ENCODE data around the gene IQGAP2. TPM values are rescaled to one million over a fixed set of nuclear protein-coding genes. Genes with fewer than 3 reads are reported as not detected.
"Not testable (repeated sequence)": the region's sequence is repeated elsewhere in the genome, so short reads cannot be mapped to it uniquely, and the experiment has no call there.

The IQGAP2 gene
- total RNA-seq, 1 donor from 2014 or later, result 1.4 TPM

GRCh38 chr5:76504901-76505564, 101.9 kb downstream of the IQGAP2 start:
- Mint-ChIP-seq H3K4me1 (ENCODE audit: low read depth, unreplicated experiment) (no peaks in the 10 kb centered on the region), H3K4me3 (ENCODE audit: unreplicated experiment) (no peak overlapping the region), H3K9me3 (ENCODE audit: unreplicated experiment) (peaks cover 2% of the 10 kb centered on the region), H3K27me3 (ENCODE audit: unreplicated experiment) (no peaks in the 10 kb centered on the region), H3K36me3 (ENCODE audit: unreplicated experiment) (no peaks in the 10 kb centered on the region), H3K27ac (ENCODE audit: unreplicated experiment) (no peak overlapping the region)
- no peak for TF ChIP-seq CTCF (IDR thresholded peaks at IDR 0.05; ENCODE audit: partially characterized antibody, unreplicated experiment)
- DNase-seq, result no peak

- no peak for TF ChIP-seq CTCF (IDR thresholded peaks at IDR 0.05; ENCODE audit: partially characterized antibody, unreplicated experiment)
- H3K27me3 Mint-ChIP-seq (ENCODE audit: unreplicated experiment), result no peaks in the 10 kb centered on the region
- H3K36me3 Mint-ChIP-seq (ENCODE audit: unreplicated experiment), result no peaks in the 10 kb centered on the region
- DNase-seq, result no peak
- no peak overlapping the region for H3K27ac Mint-ChIP-seq (ENCODE audit: unreplicated experiment)
- no peaks in the 10 kb centered on the region for H3K4me1 Mint-ChIP-seq (ENCODE audit: low read depth, unreplicated experiment)
- H3K4me3 Mint-ChIP-seq (ENCODE audit: unreplicated experiment), result no peak overlapping the region
- peaks cover 7% of the 10 kb centered on the region for H3K9me3 Mint-ChIP-seq (ENCODE audit: unreplicated experiment)
Observed at GRCh38 chr5:76513476-76513875, 110.4 kb downstream of the IQGAP2 start.

GRCh38 chr5:76514292-76514691, 111.2 kb downstream of the IQGAP2 start:
- H3K27ac Mint-ChIP-seq (ENCODE audit: unreplicated experiment), result no peak overlapping the region
- no peak overlapping the region for H3K4me3 Mint-ChIP-seq (ENCODE audit: unreplicated experiment)
- no peak for DNase-seq
- H3K9me3 Mint-ChIP-seq (ENCODE audit: unreplicated experiment), result peaks cover 7% of the 10 kb centered on the region
- no peak for TF ChIP-seq CTCF (IDR thresholded peaks at IDR 0.05; ENCODE audit: partially characterized antibody, unreplicated experiment)
- H3K27me3 Mint-ChIP-seq (ENCODE audit: unreplicated experiment), result no peaks in the 10 kb centered on the region
- no peaks in the 10 kb centered on the region for H3K36me3 Mint-ChIP-seq (ENCODE audit: unreplicated experiment)
- no peaks in the 10 kb centered on the region for H3K4me1 Mint-ChIP-seq (ENCODE audit: low read depth, unreplicated experiment)

- H3K4me3 Mint-ChIP-seq (ENCODE audit: unreplicated experiment), result no peak overlapping the region
- no peak for TF ChIP-seq CTCF (IDR thresholded peaks at IDR 0.05; ENCODE audit: partially characterized antibody, unreplicated experiment)
- H3K27ac Mint-ChIP-seq (ENCODE audit: unreplicated experiment), result no peak overlapping the region
- no peaks in the 10 kb centered on the region for H3K36me3 Mint-ChIP-seq (ENCODE audit: unreplicated experiment)
- no peak for DNase-seq
- no peaks in the 10 kb centered on the region for H3K4me1 Mint-ChIP-seq (ENCODE audit: low read depth, unreplicated experiment)
- H3K27me3 Mint-ChIP-seq (ENCODE audit: unreplicated experiment), result no peaks in the 10 kb centered on the region
- H3K9me3 Mint-ChIP-seq (ENCODE audit: unreplicated experiment), result peaks cover 7% of the 10 kb centered on the region
Observed at GRCh38 chr5:76514713-76515112, 111.6 kb downstream of the IQGAP2 start.

- Mint-ChIP-seq H3K36me3 (ENCODE audit: unreplicated experiment) (no peaks in the 10 kb centered on the region), H3K4me1 (ENCODE audit: low read depth, unreplicated experiment) (no peaks in the 10 kb centered on the region), H3K4me3 (ENCODE audit: unreplicated experiment) (no peak overlapping the region), H3K27me3 (ENCODE audit: unreplicated experiment) (no peaks in the 10 kb centered on the region), H3K27ac (ENCODE audit: unreplicated experiment) (no peak overlapping the region), H3K9me3 (ENCODE audit: unreplicated experiment) (peaks cover 7% of the 10 kb centered on the region)
- DNase-seq, result no peak
- TF ChIP-seq CTCF (IDR thresholded peaks at IDR 0.05; ENCODE audit: partially characterized antibody, unreplicated experiment), result no peak
Observed at GRCh38 chr5:76517334-76517733, 114.2 kb downstream of the IQGAP2 start.

GRCh38 chr5:76518246-76518645, 115.2 kb downstream of the IQGAP2 start:
- not testable (repeated sequence) for H3K27ac Mint-ChIP-seq (ENCODE audit: unreplicated experiment); H3K27me3 Mint-ChIP-seq (ENCODE audit: unreplicated experiment); H3K4me3 Mint-ChIP-seq (ENCODE audit: unreplicated experiment); DNase-seq; H3K36me3 Mint-ChIP-seq (ENCODE audit: unreplicated experiment); H3K9me3 Mint-ChIP-seq (ENCODE audit: unreplicated experiment); H3K4me1 Mint-ChIP-seq (ENCODE audit: low read depth, unreplicated experiment)
